H1 (cell line): ENCODE measurements around the gene HIVEP3. TPM values are rescaled to one million over a fixed set of nuclear protein-coding genes. Genes with fewer than 3 reads are reported as not detected.

ENCODE experiments used
- HDAC2 ChIP-seq, 2 experiments: fragments of 300-600 bp in 1 of 2; sonication (generic) in 1 of 2; IDR thresholded peaks; 2 replicates each; pipeline ENCODE4 v1.6.1; 2011 to 2012; ENCODE audit warnings: low read depth in 2 of 2, low read length in 2 of 2, mild to moderate bottlenecking in 2 of 2, moderate library complexity in 2 of 2, borderline replicate concordance in 1 of 2, inconsistent platforms in 1 of 2
- HDAC6 ChIP-seq: IDR thresholded peaks from one replicate; pipeline ENCODE4 v1.7.1; 2012; ENCODE audit warnings: low read depth, mild to moderate bottlenecking, inconsistent platforms, low read length, moderate library complexity
- JUND ChIP-seq: IDR thresholded peaks from 2 replicates; pipeline ENCODE4 v1.6.1; 2011; ENCODE audit warnings: mild to moderate bottlenecking, improper control_type of control experiment, low read length
- NRF1 ChIP-seq: IDR thresholded peaks from 2 replicates; pipeline ENCODE4 v1.6.1; 2011; ENCODE audit warnings: mild to moderate bottlenecking, low read depth, low read length, improper control_type of control experiment
- RAD21 ChIP-seq, 2 experiments: IDR thresholded peaks in 1 of 2; conservative IDR thresholded peaks in 1 of 2; 2 replicates each; pipeline ENCODE4 v1.6.1; 2011; ENCODE audit warnings: low read depth in 2 of 2, low read length in 2 of 2, improper control_type of control experiment in 1 of 2, inconsistent platforms in 1 of 2, mild to moderate bottlenecking in 1 of 2, moderate library complexity in 1 of 2
- RBBP5 ChIP-seq: IDR thresholded peaks from 2 replicates; pipeline ENCODE4 v1.7.1; 2012; ENCODE audit warnings: low read depth, mild to moderate bottlenecking, inconsistent platforms, low read length, moderate library complexity, borderline replicate concordance
- SIN3A ChIP-seq, 2 experiments: IDR thresholded peaks in 1 of 2; conservative IDR thresholded peaks in 1 of 2; 2 replicates each; pipeline ENCODE4 v1.6.1; 2011 to 2012; ENCODE audit warnings: low read length in 2 of 2, improper control_type of control experiment in 1 of 2, low read depth in 1 of 2, mild to moderate bottlenecking in 1 of 2
- SIRT6 ChIP-seq: IDR thresholded peaks from one replicate; pipeline ENCODE4 v1.7.1; 2012; ENCODE audit warnings: low read length, inconsistent platforms
- YY1 ChIP-seq: IDR thresholded peaks from 2 replicates; pipeline ENCODE4 v1.6.1; 2011; ENCODE audit warnings: low read depth, mild to moderate bottlenecking, low read length
- polyA plus RNA-seq, 7 experiments: library from polyadenylated mRNA; depleted of rRNA in 3 of 7; stranded (reverse) in 5 of 7; unstranded in 2 of 7; fragments of >200 nt in 5 of 7; fragments of 200-250 nt in 2 of 7; gene quantifications; 1 replicate in 5 of 7; 2 replicates in 1 of 7; 4 replicates in 1 of 7; pipeline versions ENCODE4 v1.2.1 to v1.2.3, GENCODE V29; 2011 to 2013; ENCODE audit warnings: missing spikeins in 2 of 7, mixed read lengths in 2 of 7
- total RNA-seq: library from RNA; stranded (reverse); fragmentation: NEBNext Ultra II Directional; extraction: Animal tissue kit (Norgen Biotek cat#: 25700); gene quantifications from 2 replicates; pipeline ENCODE4 v1.2.1, GENCODE V29; 2021
- TF ChIP-seq, protein P1 (sequence below): fragments of 300-600 bp; sonication (generic); IDR thresholded peaks from 2 replicates; pipeline ENCODE4 v1.7.1; 2012; ENCODE audit warnings: low read length, moderate library complexity, mild to moderate bottlenecking, inconsistent platforms; ENCODE audit not compliant: insufficient replicate concordance

HIVEP3 gene
- total and polyA plus RNA-seq, 2 of the 8 experiments (the other 6 are each of a cell fraction or from before 2014, with no cell fraction given): 0.24 to 0.69 TPM

DNA sequence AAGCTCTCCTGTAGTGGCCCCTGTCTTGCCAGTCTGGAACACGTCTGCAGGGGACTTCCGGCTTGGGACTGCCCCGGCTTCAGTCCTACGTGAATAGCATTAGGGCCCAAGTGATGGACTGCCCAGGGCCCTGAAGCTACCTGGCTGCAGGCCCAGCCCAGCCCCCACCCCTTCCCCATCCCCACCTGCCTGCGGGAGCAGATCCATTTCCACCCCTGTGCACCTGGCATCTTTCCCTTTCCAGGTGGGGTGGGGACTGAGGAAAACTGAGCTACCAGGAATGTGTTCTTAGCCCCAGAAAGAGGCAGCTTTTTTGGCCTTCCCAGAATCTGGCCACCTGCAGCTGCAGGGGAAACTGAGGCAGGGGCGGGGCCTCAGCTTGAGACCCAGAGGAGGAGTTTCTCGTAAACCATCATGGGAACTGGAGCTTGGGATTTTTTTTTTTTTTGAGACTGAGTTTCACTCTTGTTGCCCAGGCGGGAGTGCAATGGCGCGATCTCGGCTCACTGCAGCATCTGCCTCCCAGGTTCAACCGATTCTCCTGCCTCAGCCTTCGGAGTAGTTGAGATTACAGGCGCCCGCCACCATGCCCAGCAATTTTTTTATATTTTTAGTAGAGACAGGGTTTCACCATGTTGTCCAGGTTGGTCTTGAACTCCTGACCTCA is 437.5 kb downstream of the HIVEP3 start (continued):
- TF ChIP-seq, protein P1, sequence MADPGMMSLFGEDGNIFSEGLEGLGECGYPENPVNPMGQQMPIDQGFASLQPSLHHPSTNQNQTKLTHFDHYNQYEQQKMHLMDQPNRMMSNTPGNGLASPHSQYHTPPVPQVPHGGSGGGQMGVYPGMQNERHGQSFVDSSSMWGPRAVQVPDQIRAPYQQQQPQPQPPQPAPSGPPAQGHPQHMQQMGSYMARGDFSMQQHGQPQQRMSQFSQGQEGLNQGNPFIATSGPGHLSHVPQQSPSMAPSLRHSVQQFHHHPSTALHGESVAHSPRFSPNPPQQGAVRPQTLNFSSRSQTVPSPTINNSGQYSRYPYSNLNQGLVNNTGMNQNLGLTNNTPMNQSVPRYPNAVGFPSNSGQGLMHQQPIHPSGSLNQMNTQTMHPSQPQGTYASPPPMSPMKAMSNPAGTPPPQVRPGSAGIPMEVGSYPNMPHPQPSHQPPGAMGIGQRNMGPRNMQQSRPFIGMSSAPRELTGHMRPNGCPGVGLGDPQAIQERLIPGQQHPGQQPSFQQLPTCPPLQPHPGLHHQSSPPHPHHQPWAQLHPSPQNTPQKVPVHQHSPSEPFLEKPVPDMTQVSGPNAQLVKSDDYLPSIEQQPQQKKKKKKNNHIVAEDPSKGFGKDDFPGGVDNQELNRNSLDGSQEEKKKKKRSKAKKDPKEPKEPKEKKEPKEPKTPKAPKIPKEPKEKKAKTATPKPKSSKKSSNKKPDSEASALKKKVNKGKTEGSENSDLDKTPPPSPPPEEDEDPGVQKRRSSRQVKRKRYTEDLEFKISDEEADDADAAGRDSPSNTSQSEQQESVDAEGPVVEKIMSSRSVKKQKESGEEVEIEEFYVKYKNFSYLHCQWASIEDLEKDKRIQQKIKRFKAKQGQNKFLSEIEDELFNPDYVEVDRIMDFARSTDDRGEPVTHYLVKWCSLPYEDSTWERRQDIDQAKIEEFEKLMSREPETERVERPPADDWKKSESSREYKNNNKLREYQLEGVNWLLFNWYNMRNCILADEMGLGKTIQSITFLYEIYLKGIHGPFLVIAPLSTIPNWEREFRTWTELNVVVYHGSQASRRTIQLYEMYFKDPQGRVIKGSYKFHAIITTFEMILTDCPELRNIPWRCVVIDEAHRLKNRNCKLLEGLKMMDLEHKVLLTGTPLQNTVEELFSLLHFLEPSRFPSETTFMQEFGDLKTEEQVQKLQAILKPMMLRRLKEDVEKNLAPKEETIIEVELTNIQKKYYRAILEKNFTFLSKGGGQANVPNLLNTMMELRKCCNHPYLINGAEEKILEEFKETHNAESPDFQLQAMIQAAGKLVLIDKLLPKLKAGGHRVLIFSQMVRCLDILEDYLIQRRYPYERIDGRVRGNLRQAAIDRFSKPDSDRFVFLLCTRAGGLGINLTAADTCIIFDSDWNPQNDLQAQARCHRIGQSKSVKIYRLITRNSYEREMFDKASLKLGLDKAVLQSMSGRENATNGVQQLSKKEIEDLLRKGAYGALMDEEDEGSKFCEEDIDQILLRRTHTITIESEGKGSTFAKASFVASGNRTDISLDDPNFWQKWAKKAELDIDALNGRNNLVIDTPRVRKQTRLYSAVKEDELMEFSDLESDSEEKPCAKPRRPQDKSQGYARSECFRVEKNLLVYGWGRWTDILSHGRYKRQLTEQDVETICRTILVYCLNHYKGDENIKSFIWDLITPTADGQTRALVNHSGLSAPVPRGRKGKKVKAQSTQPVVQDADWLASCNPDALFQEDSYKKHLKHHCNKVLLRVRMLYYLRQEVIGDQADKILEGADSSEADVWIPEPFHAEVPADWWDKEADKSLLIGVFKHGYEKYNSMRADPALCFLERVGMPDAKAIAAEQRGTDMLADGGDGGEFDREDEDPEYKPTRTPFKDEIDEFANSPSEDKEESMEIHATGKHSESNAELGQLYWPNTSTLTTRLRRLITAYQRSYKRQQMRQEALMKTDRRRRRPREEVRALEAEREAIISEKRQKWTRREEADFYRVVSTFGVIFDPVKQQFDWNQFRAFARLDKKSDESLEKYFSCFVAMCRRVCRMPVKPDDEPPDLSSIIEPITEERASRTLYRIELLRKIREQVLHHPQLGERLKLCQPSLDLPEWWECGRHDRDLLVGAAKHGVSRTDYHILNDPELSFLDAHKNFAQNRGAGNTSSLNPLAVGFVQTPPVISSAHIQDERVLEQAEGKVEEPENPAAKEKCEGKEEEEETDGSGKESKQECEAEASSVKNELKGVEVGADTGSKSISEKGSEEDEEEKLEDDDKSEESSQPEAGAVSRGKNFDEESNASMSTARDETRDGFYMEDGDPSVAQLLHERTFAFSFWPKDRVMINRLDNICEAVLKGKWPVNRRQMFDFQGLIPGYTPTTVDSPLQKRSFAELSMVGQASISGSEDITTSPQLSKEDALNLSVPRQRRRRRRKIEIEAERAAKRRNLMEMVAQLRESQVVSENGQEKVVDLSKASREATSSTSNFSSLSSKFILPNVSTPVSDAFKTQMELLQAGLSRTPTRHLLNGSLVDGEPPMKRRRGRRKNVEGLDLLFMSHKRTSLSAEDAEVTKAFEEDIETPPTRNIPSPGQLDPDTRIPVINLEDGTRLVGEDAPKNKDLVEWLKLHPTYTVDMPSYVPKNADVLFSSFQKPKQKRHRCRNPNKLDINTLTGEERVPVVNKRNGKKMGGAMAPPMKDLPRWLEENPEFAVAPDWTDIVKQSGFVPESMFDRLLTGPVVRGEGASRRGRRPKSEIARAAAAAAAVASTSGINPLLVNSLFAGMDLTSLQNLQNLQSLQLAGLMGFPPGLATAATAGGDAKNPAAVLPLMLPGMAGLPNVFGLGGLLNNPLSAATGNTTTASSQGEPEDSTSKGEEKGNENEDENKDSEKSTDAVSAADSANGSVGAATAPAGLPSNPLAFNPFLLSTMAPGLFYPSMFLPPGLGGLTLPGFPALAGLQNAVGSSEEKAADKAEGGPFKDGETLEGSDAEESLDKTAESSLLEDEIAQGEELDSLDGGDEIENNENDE: no peak
- no peak for TF ChIP-seq RAD21 (IDR thresholded peaks at IDR 0.05 in 1 of 2, conservative IDR thresholded peaks at IDR 0.05 in 1 of 2; ENCODE audit: low read depth in 2 of 2, low read length in 2 of 2)
- no peak for TF ChIP-seq RBBP5
- TF ChIP-seq SIN3A (conservative IDR thresholded peaks at IDR 0.05 in 1 of 2, IDR thresholded peaks at IDR 0.05 in 1 of 2; ENCODE audit: low read depth in 1 of 2, low read length in 2 of 2): no peak
- no peak for TF ChIP-seq JUND
- no peak for TF ChIP-seq YY1
- TF ChIP-seq HDAC6: no peak
- TF ChIP-seq SIRT6: no peak
- no peak for TF ChIP-seq HDAC2 (IDR thresholded peaks at IDR 0.05; ENCODE audit: borderline replicate concordance in 1 of 2, low read depth in 2 of 2, low read length in 2 of 2)
- TF ChIP-seq NRF1: no peak
